ENCODE results near the gene TBX3. TPM values are rescaled to one million over a fixed set of nuclear protein-coding genes. Genes with fewer than 3 reads are reported as not detected.

The TBX3 gene
- polyA plus RNA-seq, 1 of the 3 experiments (the other 2 are of a cell fraction): 10.2 TPM

GRCh38 chr12:114704096-114704495 lies 20.1 kb upstream of the TBX3 start (continued):
- TF ChIP-seq MXI1 (IDR thresholded peaks at IDR 0.05; ENCODE audit: low read depth, low read length) (no peak), NFIC (IDR thresholded peaks at IDR 0.05; ENCODE audit: borderline replicate concordance) (peak; percentile 75; the same call in 1 of the 2 replicates), FOXM1 (IDR thresholded peaks at IDR 0.05; ENCODE audit: low read depth) (peak; percentile 66; the same call in 1 of the 2 replicates), FOXJ3 (CRISPR knock-in tag; IDR thresholded peaks at IDR 0.05) (peak; percentile 63; the same call in 1 of the 2 replicates), CHD2 (IDR thresholded peaks at IDR 0.05; ENCODE audit: low read length, partially characterized antibody) (peak; percentile 46), TCF12 (IDR thresholded peaks at IDR 0.05) (peak; percentile 99), PBX3 (IDR thresholded peaks at IDR 0.05) (peak; percentile 93), IRF3 (IDR thresholded peaks at IDR 0.05; ENCODE audit: low read depth, low read length) (no peak)

- 78% methylated on average over 6 of the region's 6 CpGs for WGBS (ENCODE audit: low lambda C conversion rate)
- Histone ChIP-seq H3F3A (replicated peaks; ENCODE audit: insufficient read depth) (no peaks in the 10 kb centered on the region), H3K4me2 (no peak overlapping the region), H2AFZ (ENCODE audit: low read depth) (no peak overlapping the region), H3K36me3 (replicated peaks in 1 of 2; ENCODE audit: control insufficient read depth in 1 of 2, insufficient read depth in 2 of 2, low read length in 1 of 2) (no peaks in the 10 kb centered on the region), H4K20me1 (ENCODE audit: insufficient read depth) (no peaks in the 10 kb centered on the region), H3K27me3 (ENCODE audit: insufficient read depth) (no peaks in the 10 kb centered on the region; the same call in 1 of the 2 replicates), H3K9me3 (no peaks in the 10 kb centered on the region), H3K4me1 (ENCODE audit: control insufficient read depth in 1 of 2, insufficient read depth in 2 of 2, low read depth in 1 of 2, low read length in 1 of 2) (peaks cover 3 to 17% of the 10 kb centered on the region in 2 experiments; a peak in 2 of 4 replicates), H3K9me2 (no peaks in the 10 kb centered on the region), H3K79me2 (ENCODE audit: insufficient read depth) (no peaks in the 10 kb centered on the region), H3K27ac (ENCODE audit: low read depth in 2 of 2, low read length in 1 of 2) (no peak overlapping the region), H3K4me3 (ENCODE audit: low read depth in 2 of 2, low read length in 1 of 2) (no peak overlapping the region), H3K9ac (no peak overlapping the region)
- ChIA-PET CTCF (no interaction called here), POLR2A (interaction anchor here (1.4 to 1.9 kb wide), 2 partner anchors 10 to 18 kb away, joined by 4 to 10 read pairs; partner anchors contain the start of gene TBX3)
- no peak for DNase-seq
- TF ChIP-seq TAF1 (IDR thresholded peaks at IDR 0.05; ENCODE audit: borderline replicate concordance, low read depth, low read length) (no peak), FOSL2 (IDR thresholded peaks at IDR 0.05; ENCODE audit: borderline replicate concordance, low read depth) (no peak), GATA2 (CRISPR knock-in tag; IDR thresholded peaks at IDR 0.05) (no peak), POLR2AphosphoS5 (IDR thresholded peaks at IDR 0.05; ENCODE audit: low read depth, low read length) (no peak), FOXJ3 (CRISPR knock-in tag; IDR thresholded peaks at IDR 0.05) (no peak), MEF2A (IDR thresholded peaks at IDR 0.05; ENCODE audit: borderline replicate concordance, low read depth) (no peak), TEAD4 (IDR thresholded peaks at IDR 0.05; ENCODE audit: borderline replicate concordance, insufficient read depth) (no peak), SMC3 (IDR thresholded peaks at IDR 0.05; ENCODE audit: low read depth, low read length) (no peak), RFX5 (IDR thresholded peaks at IDR 0.05; ENCODE audit: low read length) (no peak), EZH2phosphoT487 (IDR thresholded peaks at IDR 0.05; ENCODE audit: borderline replicate concordance, low read depth) (no peak), RAD21 (IDR thresholded peaks at IDR 0.05; ENCODE audit: low read length) (no peak), IRF3 (IDR thresholded peaks at IDR 0.05; ENCODE audit: low read depth, low read length) (no peak), TCF12 (IDR thresholded peaks at IDR 0.05) (no peak), CHD2 (IDR thresholded peaks at IDR 0.05; ENCODE audit: low read length, partially characterized antibody) (no peak), NFIC (IDR thresholded peaks at IDR 0.05; ENCODE audit: borderline replicate concordance) (no peak), MAX (IDR thresholded peaks at IDR 0.05; ENCODE audit: low read depth) (no peak)
These were observed 19.1 kb upstream of the TBX3 start for GRCh38 chr12:114703060-114703493.
